HG03457 (cell line): ENCODE measurements around the gene PRSS57.
"Not testable (repeated sequence)": the region's sequence is repeated elsewhere in the genome, so short reads cannot be mapped to it uniquely, and the experiment has no call there.

Source experiments
- ATAC-seq: cut with Tn5 transposase; IDR thresholded peaks from one replicate; pipeline ENCODE4 v1.9.1; 2021; ENCODE audit warnings: moderate number of reproducible peaks; ENCODE audit not compliant: unreplicated experiment

Gene PRSS57

DNA sequence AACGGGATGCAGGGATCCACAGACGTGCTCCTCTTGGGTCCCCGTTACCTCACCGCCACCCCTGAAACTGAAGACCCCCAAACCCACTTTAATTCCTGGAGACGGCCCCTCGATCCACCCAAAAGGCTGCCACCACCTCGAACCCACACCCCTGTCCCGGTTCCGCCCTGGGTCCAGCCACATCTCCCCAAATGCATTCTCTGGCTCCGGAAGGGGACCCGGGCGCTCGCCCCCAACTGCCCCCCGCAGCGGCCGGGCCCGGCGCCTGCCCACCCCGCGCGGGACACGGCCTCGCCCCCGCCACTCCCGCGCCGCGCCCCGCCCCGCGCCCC, 19.3 kb downstream of the PRSS57 start:
- no peak for ATAC-seq

DNA sequence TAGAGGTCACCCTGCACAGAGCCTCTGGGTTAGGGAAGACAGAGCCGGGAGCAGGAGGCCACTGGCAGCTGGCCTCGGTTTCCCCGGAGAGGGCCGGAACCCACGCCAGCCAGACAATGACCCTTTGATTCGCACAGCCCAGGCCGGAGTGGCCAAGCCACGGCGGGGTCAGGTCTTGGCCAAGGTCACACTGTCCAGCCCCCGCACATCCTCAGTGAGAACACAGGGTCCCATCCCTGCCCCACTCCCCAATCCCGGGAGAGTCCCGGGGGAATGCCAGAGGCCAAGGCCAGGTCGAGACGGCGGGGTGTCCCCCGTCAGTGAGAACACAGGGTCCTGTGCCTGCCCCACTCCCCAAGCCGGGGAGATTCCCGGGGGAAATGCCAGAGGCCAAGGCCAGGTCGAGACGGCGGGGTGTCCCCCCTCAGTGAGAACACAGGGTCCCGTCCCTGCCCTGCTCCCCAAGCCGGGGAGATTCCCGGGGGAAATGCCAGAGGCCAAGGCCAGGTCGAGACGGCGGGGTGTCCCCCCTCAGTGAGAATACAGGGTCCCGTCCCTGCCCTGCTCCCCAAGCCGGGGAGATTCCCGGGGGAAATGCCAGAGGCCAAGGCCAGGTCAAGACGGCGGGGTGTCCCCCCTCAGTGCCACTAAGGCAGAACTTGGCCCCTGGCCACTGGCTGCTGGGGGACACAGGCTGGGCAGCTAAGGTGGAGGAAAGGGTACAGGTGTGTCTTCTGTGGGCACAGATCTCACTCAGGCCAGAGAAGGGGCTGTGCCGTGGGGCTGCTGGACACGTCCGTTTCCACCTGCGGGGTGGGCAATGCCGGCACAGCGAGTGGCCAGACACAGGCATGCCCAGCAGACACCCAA, 20.7 kb downstream of the PRSS57 start:
- ATAC-seq = no peak

DNA sequence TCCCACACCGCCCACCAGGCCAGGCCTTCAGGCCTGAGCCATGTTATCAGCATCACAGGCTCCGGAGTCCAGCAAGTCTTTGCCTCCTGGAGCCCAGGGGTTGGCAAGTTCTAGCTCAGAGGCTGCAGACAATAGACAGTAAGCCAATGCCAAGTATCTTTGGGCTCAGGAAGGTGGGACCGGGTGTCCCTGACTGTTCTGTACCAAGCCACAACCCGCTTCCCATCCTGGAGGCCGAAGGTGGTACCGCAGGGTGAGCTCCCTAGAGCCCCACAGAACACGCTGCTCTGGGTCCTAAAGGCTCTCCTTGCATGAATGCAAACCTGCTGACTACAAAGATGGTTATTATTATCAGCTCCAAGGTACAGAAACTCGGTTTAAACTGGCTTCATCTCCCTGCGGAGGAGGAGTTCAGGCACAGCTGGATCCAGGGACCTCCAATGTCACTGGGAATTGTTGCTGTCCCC, 24.6 kb downstream of the PRSS57 start:
- no peak for ATAC-seq

DNA sequence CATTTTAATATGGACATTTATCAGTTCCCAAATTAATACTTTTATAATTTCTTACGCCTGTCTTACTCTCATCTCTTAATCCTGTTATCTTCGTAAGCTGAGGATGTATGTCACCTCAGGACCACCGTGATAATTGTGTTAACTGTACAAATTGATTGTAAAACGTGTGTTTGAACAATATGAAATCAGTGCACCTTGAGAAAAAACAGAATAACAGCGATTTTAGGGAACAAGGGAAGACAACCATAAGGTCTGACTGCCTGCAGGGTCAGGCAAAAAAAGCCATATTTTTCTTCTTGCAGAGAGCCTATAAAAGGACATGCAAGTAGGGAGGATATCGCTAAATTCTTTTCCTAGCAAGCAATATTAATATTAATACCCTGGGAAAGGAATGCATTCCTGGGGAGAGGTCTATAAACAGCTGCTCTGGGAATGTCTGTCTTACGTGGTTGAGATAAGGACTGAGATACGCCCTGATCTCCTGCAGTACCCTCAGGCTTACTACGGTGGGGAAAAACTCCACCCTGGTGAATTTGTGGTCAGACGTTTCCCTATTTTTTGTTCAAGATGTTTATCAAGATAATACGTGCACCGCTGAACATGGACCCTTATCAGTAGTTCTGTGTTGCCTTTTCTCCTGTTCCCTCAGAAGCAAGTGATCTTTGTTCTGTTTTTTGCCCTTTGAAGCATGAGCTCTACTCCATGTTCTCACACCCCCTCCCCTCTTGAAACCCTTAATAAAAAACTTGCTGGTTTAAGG, 26.4 kb downstream of the PRSS57 start:
- ATAC-seq = not testable (repeated sequence)

DNA sequence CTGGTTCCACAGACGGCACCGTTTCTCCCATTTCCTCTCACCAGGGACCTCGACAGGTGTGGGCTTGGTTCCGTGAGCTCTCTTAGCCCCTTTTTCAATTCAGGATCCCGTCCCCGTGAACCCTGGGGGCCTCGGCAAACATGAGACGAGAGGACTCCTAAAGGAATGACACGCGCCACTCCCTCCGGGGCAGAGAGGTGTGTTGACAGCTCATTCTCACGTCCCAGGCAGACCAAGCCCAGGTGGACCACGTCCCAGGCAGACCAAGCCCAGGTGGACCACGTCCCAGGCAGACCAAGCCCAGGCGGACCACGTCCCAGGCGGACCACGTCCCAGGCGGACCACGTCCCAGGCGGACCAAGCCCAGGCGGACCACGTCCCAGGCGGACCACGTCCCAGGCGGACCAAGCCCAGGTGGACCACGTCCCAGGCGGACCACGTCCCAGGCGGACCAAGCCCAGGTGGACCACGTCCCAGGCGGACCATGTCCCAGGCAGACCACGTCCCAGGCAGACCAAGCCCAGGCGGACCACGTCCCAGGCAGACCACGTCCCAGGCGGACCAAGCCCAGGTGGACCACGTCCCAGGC, 28.2 kb downstream of the PRSS57 start:
- not testable (repeated sequence) for ATAC-seq

DNA sequence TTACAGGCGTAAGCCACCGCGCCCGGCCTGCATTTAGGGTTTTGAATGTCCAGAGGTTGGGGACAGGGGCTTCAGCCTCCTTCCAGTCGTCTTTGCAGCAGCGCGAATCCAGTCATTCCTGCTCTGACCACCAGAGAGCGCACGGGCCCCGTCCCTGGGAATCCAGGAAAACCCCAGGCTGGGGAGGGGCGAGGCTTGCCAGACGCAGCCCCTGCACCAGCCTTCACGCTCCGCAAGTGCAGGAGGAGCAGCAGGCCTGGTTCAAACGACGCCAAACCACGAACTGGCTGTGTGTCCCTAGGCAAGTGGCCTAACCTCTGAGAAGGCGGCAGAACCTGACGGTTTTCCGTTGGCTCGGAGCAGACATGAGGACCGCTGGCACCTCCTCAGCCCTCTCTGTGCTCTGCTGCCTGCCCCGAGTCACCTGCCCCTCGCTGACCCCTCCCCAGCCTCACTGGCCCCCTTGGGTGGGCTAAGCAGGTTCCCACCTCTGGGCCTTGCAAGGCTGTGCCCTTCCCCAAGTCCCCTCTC, 30.3 kb downstream of the PRSS57 start:
- ATAC-seq = no peak

DNA sequence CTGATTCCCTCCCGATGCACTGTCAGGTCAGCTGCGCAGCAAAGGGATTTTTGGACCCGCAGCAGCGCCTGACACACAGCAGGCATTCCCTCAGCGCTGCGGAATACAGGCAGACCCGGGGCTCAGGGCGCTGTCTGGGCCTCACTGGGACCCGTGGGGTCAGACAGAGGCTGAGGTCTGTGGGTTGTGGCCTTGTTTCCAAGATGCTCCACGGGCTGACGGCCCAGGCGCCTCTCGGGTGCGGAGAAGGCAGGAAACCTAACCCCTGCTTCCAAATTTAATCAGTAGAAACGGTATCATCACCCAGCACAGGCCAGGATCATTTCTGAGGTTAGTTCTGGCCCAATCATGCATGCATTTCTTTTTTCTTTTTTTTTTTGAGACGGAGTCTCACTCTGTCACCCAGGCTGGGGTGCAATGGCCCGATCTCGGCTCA, 31.6 kb downstream of the PRSS57 start:
- no peak for ATAC-seq

DNA sequence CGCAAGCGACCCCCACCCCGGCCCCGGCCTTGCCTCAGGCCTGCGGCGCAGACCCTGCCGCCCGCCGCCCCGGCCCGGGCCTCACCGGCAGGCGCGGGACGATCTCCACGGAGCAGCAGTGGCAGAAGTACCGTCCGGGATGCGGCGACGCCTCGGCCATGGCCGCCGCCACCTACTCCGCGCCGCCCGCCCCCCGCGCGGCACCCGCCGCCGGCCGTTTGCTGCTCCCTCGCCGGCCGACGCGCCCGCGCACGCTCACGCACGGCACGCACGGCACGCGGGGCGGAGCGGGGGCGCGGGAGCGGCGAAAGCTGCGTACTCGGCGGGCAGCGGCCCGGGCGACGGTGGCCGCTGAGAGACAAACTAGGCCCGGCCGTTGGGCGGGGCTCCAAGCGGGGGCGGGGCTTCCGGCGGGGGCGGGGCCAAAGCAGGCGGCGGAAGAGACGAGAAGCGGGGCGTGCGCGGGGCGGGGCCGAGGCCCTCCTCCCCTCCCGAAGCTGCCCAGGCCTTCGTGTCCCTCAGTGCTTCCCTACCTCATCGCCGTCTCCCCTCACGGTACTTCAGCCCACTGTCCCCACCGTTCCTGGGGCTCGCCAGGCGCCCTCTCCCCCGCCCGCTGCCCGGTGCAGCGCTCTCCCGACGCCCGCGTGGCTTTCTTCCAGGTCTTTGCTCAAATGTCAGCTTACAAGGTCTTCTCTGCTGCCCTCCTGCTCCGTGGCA, 32.1 kb downstream of the PRSS57 start, which contains the start of gene RNF126:
TSS of gene RNF126 (minus strand) at position 253 of the 720 bp plus-strand sequence. CDS start at position 160, 93 bp downstream.
- peak; percentile 47 for ATAC-seq

DNA sequence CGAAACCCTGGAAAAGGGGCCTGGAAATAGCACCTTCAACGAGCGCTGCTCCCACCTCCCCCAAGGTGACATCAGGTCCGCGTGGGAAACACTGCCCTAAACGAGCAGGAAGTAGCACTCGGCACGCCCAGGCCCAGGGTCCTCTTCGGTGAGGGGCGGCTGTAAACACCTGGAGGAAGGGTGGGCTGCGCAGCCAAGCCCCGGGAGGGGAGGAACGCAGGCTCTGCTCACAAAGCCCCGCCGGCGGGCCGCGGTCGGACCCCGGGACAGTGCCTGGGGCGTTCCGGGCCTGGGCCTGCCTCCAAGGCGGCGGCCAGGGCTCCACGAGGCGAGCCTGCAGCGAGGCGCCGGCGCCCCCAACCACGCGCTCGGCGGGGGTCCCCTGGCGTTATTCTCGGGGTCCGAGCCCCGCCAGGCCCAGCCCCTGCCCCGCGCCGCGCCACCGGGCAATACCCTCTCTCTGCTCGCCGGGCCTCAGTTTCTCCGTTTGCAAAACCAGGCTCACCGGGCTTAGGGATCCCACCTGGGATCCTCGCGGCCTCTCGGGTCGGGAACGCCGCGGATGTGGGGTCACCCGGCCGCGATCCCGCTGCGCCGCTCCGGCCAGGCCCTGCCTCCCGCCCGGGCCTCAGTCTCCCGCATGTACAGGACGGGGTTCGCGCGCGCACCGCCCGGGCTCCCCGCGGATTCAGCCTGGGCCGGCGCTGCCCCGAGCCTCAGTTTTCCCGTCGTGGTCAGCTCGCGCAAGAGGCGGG, 32.9 kb downstream of the PRSS57 start:
- ATAC-seq = no peak

DNA sequence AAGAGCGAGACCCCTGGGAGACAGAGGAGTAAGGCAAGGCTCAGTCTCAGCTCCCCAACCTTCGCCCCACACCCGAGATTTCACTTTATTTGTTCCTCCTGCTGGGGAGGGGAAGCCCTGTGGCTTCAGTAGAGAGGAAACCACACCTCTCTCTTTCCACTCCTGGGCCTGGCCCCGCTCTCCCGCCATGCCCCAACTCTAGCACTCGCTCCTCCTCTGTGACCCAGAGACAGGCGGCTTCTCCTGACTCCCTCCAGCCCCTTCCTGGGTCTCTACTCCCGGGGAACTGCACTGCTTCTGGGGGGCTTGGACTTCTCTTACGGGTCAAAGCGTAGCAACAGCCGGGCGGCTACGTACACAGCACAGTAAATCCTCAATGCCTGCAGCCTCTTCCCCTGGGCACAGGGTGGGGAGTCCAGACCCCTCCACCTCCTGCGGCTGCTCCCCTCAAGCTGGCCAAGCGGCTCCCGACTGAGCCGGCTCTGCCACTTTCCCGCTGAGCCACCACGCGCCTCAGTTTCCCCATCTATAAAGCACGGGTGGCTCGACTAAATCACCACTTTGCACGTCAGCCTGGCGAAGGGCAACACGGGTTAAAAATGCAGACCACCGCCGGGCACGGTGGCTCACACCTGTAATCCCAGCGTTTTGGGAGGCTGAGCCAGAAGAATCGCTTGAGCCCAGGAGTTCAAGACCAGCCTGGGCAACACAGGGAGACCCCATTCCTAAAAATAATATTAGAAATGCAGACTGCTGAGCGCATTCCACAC, 33.6 kb downstream of the PRSS57 start:
- no peak for ATAC-seq

DNA sequence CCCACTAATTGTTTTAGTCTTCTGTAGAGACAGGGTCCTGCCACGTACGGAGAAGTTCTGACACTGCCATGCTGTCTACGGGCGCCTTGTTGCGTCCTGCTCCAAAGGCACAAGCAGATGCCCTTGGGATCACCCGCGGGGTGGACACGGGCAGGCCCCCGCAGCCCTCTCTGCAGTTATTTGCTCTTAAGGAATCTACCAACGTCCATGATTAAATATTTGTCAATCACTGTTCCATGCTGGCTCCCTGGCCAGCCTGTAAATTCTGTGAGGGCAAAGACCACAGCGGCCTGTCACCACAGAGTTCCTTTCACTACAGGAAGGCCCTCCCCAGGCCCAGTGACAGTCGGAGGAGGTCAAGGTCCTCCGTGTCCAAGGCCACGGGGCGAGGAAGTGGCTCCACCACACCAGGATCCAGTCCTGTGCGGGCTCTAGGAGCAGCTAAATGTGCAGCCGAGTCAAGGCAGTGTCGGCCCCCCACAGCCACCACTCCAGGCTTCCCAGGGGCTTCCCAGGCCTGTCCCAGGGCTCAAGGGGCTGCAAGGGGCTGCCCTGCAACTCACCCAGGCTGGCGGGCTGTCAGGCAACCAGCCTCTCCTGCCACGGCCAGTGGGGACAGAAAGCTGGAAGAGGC, 34.3 kb downstream of the PRSS57 start:
- no peak for ATAC-seq

DNA sequence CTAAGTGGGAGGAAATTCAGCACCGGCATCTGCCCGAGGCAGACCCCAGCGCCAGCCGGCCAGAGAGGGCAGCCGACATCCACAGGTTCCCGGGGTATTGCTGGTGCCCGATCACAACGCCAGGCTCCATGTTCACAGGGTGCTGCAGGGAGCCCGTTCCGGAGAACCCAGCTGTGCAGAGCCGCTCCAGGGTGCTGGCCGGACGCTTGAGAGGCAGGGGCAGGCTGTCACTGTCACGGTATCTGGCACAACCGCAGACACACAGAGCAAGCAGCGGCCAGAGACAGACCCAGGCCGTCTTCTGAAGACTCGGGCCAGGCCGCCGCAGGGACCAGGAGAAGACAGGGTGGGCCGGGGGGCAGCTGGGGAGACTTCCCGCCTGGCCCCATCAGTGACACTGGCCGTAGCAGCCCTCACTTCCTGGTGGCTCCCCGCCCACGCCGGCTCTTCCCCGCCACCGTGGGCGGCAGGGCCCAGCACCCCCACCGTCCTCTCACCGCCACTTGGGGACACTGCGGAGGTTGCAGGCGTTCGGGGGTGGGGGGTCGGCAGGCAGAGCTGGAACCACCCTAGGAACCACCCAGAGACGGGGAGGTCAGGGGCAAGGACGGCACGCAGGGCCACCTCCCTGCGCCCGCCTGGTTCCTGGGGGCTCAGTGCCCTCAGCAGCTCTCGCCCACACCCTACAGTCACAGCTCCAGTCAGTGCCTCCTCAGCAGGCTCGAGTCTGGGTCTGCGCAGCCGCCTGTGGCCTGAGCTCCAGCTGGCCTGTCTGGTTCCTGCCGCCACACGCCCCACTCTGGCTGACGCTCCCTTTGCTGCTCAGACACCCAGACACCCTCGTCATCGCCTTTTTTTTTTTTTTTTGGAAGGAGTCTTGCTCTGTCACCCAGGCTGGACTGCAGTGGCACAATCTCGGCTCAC, 36.1 kb downstream of the PRSS57 start:
- ATAC-seq = no peak

DNA sequence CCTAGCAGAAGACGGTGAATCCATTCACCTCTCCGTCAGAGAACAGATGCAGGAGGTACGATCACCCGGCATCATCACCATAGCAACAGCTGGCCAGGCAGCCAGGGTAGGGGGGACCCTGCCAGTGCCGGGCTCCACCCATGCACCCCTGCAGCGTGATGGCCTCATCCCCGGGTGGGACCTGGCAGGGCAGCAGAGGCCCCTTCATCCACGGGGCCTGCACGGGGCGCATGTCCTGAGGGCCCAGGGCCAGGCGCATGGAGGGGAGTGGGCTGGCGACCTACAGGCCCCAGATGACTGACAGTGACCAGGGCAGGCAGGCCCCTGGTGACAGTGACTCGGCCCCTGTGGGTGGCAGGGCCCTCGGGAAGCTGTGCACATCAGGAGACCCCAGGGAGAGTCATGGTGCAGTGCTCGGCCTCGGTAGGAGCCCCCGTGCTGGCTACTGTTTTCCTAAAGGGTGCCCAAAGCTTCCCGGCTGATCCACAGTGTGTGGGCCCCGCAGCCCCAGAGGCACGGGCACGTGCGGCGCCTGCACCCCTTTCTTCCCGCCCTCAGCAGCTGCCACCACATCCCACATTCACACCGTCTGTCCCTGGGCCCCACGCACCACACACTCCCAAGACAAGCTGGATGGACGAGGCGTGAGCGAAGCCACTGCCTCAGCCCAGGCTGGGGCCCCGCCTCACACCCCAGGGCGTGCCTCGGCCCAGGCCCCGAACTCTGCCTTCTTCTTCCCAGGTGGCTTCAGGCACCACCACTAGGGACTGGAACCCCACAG, 37.0 kb downstream of the PRSS57 start:
- ATAC-seq = no peak

DNA sequence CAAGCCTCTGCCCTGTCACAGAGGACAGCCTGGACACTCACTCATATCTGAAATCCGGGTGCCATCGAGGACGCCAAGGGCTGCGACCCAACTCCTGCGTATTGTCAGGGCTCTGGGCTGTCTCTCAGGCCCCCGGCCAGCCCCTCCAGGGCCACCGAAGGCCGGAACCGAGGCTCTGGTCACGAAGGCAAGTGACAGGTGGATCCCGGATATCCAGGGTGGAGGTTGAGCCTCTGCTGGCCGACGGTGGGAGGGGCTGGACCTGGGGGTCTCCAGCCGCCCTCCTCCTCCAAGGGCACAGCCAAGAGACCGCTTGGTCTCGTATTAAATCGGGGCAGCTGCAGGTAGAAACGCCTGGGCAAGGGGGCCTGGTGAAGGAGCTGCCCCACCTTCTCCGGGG, 37.6 kb downstream of the PRSS57 start:
- no peak for ATAC-seq

DNA sequence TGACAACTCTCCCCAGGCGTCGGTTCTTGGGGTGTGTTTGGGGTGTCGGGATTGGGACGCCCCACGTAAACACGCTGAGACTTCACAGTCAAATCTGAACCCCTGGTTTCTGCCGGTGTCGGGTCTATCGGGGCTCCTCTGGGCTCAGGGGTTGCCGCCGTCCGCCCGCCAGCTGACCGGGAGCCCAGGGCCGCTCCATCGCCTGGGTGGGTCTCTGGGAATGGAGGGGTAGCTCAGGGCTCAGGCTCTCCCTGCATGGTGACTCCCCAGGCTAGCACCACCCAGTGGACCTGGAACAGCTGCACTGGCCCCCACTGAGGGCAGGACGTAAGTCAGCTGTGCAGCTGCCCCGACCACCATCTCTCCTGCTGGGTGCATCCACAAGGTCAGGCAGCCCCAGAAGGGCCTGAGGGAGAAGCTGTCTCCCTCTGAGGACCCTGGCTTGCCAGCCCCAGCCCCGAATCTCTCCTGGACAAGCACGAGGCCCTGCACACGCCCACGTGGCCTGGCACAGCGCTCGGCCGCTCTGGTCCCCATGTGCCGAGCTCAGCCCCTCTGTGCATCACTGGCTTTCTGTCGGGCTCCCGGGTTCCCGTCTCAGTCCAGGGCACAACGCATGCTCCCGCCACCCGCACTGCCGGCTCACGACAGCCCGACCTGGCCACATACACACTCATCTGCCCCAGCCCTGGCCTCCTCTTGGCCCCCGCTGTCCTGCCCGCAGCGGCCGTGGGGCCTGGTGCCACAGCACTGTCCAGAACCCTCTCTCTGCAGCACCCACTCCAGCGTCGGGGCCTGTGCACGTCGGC, 38.3 kb downstream of the PRSS57 start:
- ATAC-seq = no peak

DNA sequence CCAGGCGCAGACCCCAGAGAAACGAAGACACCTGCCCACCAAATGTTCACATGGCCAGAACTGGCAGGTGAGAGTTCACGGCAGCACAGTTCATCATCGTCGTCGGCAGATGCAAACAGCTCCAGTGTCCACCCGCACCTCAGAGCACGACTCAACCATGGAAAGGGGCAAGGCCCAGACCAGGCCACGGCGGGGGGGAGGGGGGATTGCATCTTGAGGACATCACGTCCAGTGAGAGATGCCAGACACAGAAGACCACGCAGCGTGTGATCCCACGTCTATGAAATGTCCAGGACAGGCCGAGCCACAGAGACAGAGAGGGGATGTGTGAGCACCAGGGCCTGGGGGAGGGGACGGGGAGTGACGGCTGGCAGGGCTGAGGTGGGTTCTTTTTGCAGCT, 39.6 kb downstream of the PRSS57 start:
- no peak for ATAC-seq
